Neutrophil (primary cell): ENCODE results near the gene AQP10.

ENCODE experiments used
- H3K27ac ChIP-seq: fragments of 200-600 bp; sonication (generic); 2 replicates; pipeline ENCODE4 v1.5.1; 2016; ENCODE audit warnings: mild to moderate bottlenecking, moderate library complexity
- H3K27me3 ChIP-seq: fragments of 200-600 bp; sonication (generic); 2 replicates; pipeline ENCODE4 v1.6.0; 2016; ENCODE audit warnings: mild to moderate bottlenecking
- H3K36me3 ChIP-seq: fragments of 200-600 bp; sonication (generic); 2 replicates; pipeline ENCODE4 v1.5.1; 2017
- H3K4me1 ChIP-seq, 2 experiments: fragments of 200-600 bp in 1 of 2; sonication (generic) in 1 of 2; 1 replicate in 1 of 2; 2 replicates in 1 of 2; pipeline versions ENCODE4 v1.5.1 to v1.6.1; 2013 to 2016; ENCODE audit warnings: low read depth in 1 of 2, low read length in 1 of 2, mild to moderate bottlenecking in 1 of 2, moderate library complexity in 1 of 2; ENCODE audit not compliant: control insufficient read depth in 1 of 2, insufficient read depth in 1 of 2
- H3K4me3 ChIP-seq, 2 experiments: fragments of 200-600 bp in 1 of 2; sonication (generic) in 1 of 2; 1 replicate in 1 of 2; 2 replicates in 1 of 2; pipeline ENCODE4 v1.5.1; 2013 to 2016; ENCODE audit warnings: low read depth in 1 of 2, low read length in 1 of 2, mild to moderate bottlenecking in 1 of 2, moderate library complexity in 1 of 2
- H3K9me3 ChIP-seq: fragments of 200-600 bp; sonication (generic); 2 replicates; pipeline ENCODE4 v1.5.1; 2016
- CTCF ChIP-seq: fragments of 200-600 bp; sonication (generic); IDR thresholded peaks from 2 replicates; pipeline ENCODE4 v1.5.1; 2016; ENCODE audit warnings: antibody characterized with exemption

AQP10 gene

DNA sequence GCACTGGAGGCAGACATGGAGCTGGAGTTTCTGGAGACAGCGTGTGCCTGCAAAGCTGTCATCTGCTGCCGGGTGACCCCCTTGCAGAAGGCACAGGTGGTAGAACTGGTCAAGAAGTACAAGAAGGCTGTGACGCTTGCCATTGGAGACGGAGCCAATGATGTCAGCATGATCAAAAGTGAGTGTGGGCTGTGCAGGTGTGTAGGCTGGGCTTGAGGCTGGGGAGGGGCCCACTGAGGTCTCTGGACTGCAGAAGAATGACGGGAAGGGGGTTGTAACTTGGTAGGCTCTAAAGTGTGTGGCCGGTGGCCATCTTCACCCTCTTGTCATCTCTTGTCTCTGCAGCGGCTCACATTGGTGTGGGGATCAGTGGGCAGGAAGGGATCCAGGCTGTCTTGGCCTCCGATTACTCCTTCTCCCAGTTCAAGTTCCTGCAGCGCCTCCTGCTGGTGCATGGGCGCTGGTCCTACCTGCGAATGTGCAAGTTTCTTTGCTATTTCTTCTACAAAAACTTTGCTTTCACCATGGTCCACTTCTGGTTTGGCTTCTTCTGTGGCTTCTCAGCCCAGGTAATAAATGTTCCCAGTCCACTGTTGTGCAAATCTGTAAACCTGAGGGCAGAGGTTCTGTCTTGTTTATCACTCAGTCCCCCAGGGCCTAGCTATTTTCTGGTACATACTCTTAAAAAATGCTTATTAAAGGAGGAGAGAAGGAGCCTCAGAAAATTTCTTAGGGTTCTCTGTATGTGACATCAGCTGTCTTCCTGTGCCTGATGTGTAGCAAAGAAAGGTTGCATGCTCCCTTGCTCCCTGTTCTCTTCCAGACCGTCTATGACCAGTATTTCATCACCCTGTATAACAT is 24.3 kb downstream of the AQP10 start:
- H3K27me3 ChIP-seq, result peaks cover under 1% of the 10 kb centered on the region
- H3K9me3 ChIP-seq, result no peaks in the 10 kb centered on the region
- H3K4me1 ChIP-seq, result peaks cover 33 to 44% of the 10 kb centered on the region in 2 experiments
- no peaks in the 10 kb centered on the region for H3K36me3 ChIP-seq
- H3K27ac ChIP-seq, result peak overlapping the region; percentile 74
- H3K4me3 ChIP-seq, result no peak overlapping the region
- peak; percentile 30 for TF ChIP-seq CTCF

DNA sequence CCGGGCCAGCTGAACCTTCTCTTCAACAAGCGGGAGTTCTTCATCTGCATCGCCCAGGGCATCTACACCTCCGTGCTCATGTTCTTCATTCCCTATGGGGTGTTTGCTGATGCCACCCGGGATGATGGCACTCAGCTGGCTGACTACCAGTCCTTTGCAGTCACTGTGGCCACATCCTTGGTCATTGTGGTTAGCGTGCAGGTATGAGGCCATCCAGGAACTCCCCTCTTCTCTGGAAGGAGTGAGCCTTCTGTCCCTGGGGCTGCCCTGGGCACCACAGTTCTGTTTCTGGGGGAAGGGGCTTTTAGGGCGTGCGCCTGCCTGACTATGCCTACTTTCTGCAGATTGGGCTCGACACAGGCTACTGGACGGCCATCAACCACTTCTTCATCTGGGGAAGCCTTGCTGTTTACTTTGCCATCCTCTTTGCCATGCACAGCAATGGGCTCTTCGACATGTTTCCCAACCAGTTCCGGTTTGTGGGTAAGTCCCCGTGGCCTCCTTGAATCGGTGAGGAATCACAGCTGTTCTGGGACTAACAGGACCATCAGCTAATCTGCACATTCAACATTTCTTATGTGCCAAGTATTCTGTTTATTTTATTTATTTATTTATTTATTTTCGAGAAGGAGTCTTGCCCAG is 25.5 kb downstream of the AQP10 start:
- H3K27me3 ChIP-seq, result peaks cover 12% of the 10 kb centered on the region
- H3K27ac ChIP-seq, result peak overlapping the region; percentile 74
- H3K4me3 ChIP-seq, result no peak overlapping the region
- H3K36me3 ChIP-seq, result no peaks in the 10 kb centered on the region
- no peak for TF ChIP-seq CTCF
- H3K9me3 ChIP-seq, result no peaks in the 10 kb centered on the region
- peaks cover 33 to 44% of the 10 kb centered on the region in 2 experiments for H3K4me1 ChIP-seq

- H3K9me3 ChIP-seq, result no peaks in the 10 kb centered on the region
- H3K4me3 ChIP-seq, result no peak overlapping the region
- no peaks in the 10 kb centered on the region for H3K36me3 ChIP-seq
- TF ChIP-seq CTCF, result no peak
- no peak overlapping the region for H3K27ac ChIP-seq
- H3K4me1 ChIP-seq, result peaks cover 42 to 47% of the 10 kb centered on the region in 2 experiments
- peaks cover 28% of the 10 kb centered on the region for H3K27me3 ChIP-seq
These were observed 27.1 kb downstream of the AQP10 start for GRCh38 chr1:154347961-154348360.

DNA sequence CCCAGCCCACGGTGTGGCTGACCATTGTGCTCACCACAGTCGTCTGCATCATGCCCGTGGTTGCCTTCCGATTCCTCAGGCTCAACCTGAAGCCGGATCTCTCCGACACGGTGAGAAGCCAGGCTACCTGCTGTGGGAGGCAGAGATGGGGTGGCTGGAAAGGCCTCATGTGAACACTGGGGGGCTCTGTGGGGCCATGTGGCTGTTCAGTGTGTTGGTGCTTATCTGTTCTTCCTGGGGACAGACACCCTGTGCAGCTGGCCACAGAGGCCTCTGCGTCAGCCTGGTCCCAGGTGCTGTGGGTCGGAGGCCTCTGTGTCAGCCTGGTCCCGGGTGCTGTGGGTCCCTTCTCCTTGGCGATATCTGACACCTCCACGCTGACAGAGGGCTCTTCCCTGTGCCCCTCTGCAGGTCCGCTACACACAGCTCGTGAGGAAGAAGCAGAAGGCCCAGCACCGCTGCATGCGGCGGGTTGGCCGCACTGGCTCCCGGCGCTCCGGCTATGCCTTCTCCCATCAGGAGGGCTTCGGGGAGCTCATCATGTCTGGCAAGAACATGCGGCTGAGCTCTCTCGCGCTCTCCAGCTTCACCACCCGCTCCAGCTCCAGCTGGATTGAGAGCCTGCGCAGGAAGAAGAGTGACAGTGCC is 27.7 kb downstream of the AQP10 start:
- H3K27ac ChIP-seq, result no peak overlapping the region
- peaks cover 42 to 47% of the 10 kb centered on the region in 2 experiments for H3K4me1 ChIP-seq
- TF ChIP-seq CTCF, result no peak
- H3K27me3 ChIP-seq, result peaks cover 34% of the 10 kb centered on the region
- H3K36me3 ChIP-seq, result no peaks in the 10 kb centered on the region
- no peaks in the 10 kb centered on the region for H3K9me3 ChIP-seq
- no peak overlapping the region for H3K4me3 ChIP-seq

DNA sequence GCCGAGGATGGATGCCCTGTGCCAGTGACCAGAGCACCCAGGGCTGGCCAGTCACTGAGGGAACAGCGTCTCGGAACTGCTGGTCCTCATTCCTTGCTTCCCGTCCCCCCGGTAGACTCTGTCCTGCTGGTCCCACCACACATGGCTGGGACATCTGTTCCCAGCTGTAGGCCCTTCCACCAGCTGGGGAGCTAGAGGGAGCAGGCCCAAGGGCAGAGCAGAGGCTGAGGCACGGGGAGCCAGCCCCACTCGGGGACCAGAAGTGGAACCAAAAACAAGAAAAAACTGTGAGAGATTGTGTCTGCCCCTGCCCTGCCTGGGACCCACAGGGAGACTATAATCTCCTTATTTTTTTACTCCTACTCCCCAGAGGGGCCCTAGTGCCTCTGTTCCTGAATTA is 28.2 kb downstream of the AQP10 start:
- Histone ChIP-seq H3K36me3 (no peaks in the 10 kb centered on the region), H3K27ac (no peak overlapping the region), H3K4me1 (peaks cover 43 to 50% of the 10 kb centered on the region in 2 experiments), H3K4me3 (no peak overlapping the region), H3K27me3 (peaks cover 39% of the 10 kb centered on the region), H3K9me3 (no peaks in the 10 kb centered on the region)
- no peak for TF ChIP-seq CTCF
